ENCODE data around the gene DHRS7.

GRCh38 chr14:60133487-60133886 is 31.7 kb downstream of the DHRS7 start:
- TF ChIP-seq FOXM1 (IDR thresholded peaks at IDR 0.05; ENCODE audit: borderline replicate concordance) (no peak), ARNT (IDR thresholded peaks at IDR 0.05) (no peak), BHLHE40 (IDR thresholded peaks at IDR 0.05; ENCODE audit: borderline replicate concordance) (no peak), CTBP1 (IDR thresholded peaks at IDR 0.05; ENCODE audit: borderline replicate concordance) (no peak), NFRKB (IDR thresholded peaks at IDR 0.05) (no peak)

Measured in HEK293T (cell line).